CD4-positive, alpha-beta T cell (primary cell): ENCODE data around the gene NRXN3. TPM values are rescaled to one million over a fixed set of nuclear protein-coding genes. Genes with fewer than 3 reads are reported as not detected.

Experiments used
- ATAC-seq: fragments of 200-7000 bp; cut with Tn5 transposase; one replicate; pipeline ENCODE4 v1.10.0; 2022; ENCODE audit warnings: mild to moderate bottlenecking; ENCODE audit not compliant: poor library complexity
- CTCF ChIA-PET: fragments of 350-600 bp; sonication (Branson Sonifier 250); formaldehyde crosslinking; loops from one replicate; lab custom pipeline; 2021; ENCODE audit warnings: antibody characterized with exemption, inconsistent platforms; lab: Charles Lee
- POLR2A ChIA-PET: fragments of 350-600 bp; sonication (Branson Sonifier 250); formaldehyde crosslinking; loops from one replicate; lab custom pipeline; 2021; ENCODE audit warnings: antibody characterized with exemption, inconsistent platforms; lab: Charles Lee
- DNase-seq, 14 experiments: peaks; one replicate each; pipeline ENCODE4 v3.0.0-alpha.2; 2013 to 2020; ENCODE audit warnings: mixed read lengths in 2 of 14
- H3K27ac ChIP-seq, 2 donors: one replicate each; pipeline versions ENCODE4 v1.5.1 to v1.7.0; 2013; ENCODE audit warnings: low read length in 2 of 2, low read depth in 1 of 2, mild to moderate bottlenecking in 1 of 2
- H3K27me3 ChIP-seq, 2 experiments: 1 replicate in 1 of 2; 2 replicates in 1 of 2; pipeline versions ENCODE4 v1.6.1 to v1.7.0; 2013; ENCODE audit warnings: low read length in 2 of 2, control low read depth in 1 of 2, mild to moderate bottlenecking in 1 of 2, moderate library complexity in 1 of 2; ENCODE audit not compliant: insufficient read depth in 2 of 2, control insufficient read depth in 1 of 2
- H3K36me3 ChIP-seq: one replicate; pipeline ENCODE4 v1.6.1; 2013; ENCODE audit warnings: low read length, control low read depth; ENCODE audit not compliant: insufficient read depth
- H3K4me1 ChIP-seq: one replicate; pipeline ENCODE4 v1.6.1; 2013; ENCODE audit warnings: low read length, control low read depth; ENCODE audit not compliant: insufficient read depth
- H3K4me3 ChIP-seq: one replicate; pipeline ENCODE4 v1.5.1; 2013; ENCODE audit warnings: mild to moderate bottlenecking, low read length, moderate library complexity
- H3K9me3 ChIP-seq, 2 experiments: 1 replicate in 1 of 2; 2 replicates in 1 of 2; pipeline versions ENCODE4 v1.6.1 to v1.7.0; 2013; ENCODE audit warnings: low read length in 2 of 2, mild to moderate bottlenecking in 2 of 2, control low read depth in 1 of 2, moderate library complexity in 1 of 2; ENCODE audit not compliant: control insufficient read depth in 1 of 2, insufficient read depth in 1 of 2
- H3K27ac Mint-ChIP-seq: one replicate; pipeline ENCODE4 v1.8.0; 2020; ENCODE audit warnings: mixed read lengths
- H3K27me3 Mint-ChIP-seq: one replicate; pipeline ENCODE4 v1.8.0; 2021; ENCODE audit warnings: mixed read lengths
- H3K36me3 Mint-ChIP-seq: one replicate; pipeline ENCODE4 v1.8.0; 2021; ENCODE audit warnings: low read depth, mixed read lengths
- H3K4me1 Mint-ChIP-seq: one replicate; pipeline ENCODE4 v1.8.0; 2021; ENCODE audit warnings: low read depth, mixed read lengths
- H3K4me3 Mint-ChIP-seq: one replicate; pipeline ENCODE4 v1.8.0; 2020; ENCODE audit warnings: mild to moderate bottlenecking, mixed read lengths
- H3K9me3 Mint-ChIP-seq: one replicate; pipeline ENCODE4 v1.8.0; 2020; ENCODE audit warnings: mixed read lengths
- intact Hi-C, 2 experiments: fragments of 100-400 bp; cut with DNase I in 1 of 2; cut with micrococcal nuclease in 1 of 2; formaldehyde crosslinking; loops; one replicate each; pipeline versions ENCODE4 v1.15.1 to v1.9.0; 2023 to 2025; cut with DNase I, micrococcal nuclease
- total RNA-seq, 174 experiments: library from RNA in 2 of 174; stranded (reverse) in 2 of 174; gene quantifications; one replicate each; pipeline ENCODE4 v1.2.3 and lab custom pipeline; 2021 to 2026
- TF ChIP-seq, protein P1 (sequence below): fragments of 200-600 bp; IDR thresholded peaks from one replicate; pipeline ENCODE4 v1.8.0; 2022; ENCODE audit warnings: antibody characterized with exemption, mild to moderate bottlenecking

The NRXN3 gene
- total RNA-seq, 2 experiments from 2014 or later: not detected

- TF ChIP-seq, protein P1, sequence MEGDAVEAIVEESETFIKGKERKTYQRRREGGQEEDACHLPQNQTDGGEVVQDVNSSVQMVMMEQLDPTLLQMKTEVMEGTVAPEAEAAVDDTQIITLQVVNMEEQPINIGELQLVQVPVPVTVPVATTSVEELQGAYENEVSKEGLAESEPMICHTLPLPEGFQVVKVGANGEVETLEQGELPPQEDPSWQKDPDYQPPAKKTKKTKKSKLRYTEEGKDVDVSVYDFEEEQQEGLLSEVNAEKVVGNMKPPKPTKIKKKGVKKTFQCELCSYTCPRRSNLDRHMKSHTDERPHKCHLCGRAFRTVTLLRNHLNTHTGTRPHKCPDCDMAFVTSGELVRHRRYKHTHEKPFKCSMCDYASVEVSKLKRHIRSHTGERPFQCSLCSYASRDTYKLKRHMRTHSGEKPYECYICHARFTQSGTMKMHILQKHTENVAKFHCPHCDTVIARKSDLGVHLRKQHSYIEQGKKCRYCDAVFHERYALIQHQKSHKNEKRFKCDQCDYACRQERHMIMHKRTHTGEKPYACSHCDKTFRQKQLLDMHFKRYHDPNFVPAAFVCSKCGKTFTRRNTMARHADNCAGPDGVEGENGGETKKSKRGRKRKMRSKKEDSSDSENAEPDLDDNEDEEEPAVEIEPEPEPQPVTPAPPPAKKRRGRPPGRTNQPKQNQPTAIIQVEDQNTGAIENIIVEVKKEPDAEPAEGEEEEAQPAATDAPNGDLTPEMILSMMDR: no peak
- POLR2A ChIA-PET: no interaction called here
These were observed 411.1 kb downstream of the NRXN3 start for GRCh38 chr14:78581229-78581628.

DNA sequence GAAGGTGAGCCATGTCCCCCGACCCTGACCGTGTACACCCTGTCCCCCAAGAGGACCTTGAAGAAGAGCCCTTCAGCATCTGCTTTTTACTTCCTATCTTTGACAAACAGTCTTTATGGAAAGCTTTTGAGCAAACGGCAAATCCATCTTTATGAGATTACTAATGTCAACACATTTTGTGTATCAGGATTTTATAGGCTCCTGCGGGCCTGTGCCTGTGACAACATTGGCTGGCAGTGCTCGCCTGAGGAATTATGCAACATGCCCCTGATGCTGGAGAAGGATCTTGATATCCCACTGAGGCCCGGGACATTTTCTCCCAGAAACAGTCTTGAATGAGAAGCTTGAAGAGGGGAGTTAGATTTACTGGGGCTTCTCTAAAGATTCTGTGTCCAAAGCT, 416.5 kb downstream of the NRXN3 start:
- DNase-seq: no peak
- intact Hi-C loops: no loop called here
- ChIA-PET CTCF (no interaction called here), POLR2A (no interaction called here)
- Mint-ChIP-seq H3K4me1 (no peaks in the 10 kb centered on the region), H3K27ac (no peak overlapping the region), H3K36me3 (no peaks in the 10 kb centered on the region), H3K27me3 (peaks cover 8% of the 10 kb centered on the region), H3K4me3 (no peak overlapping the region), H3K9me3 (no peaks in the 10 kb centered on the region)
- Histone ChIP-seq H3K27me3 (peaks cover 0 to 3% of the 10 kb centered on the region in 2 experiments), H3K36me3 (no peaks in the 10 kb centered on the region), H3K4me1 (no peaks in the 10 kb centered on the region), H3K27ac (no peak overlapping the region), H3K4me3 (no peak overlapping the region), H3K9me3 (no peaks in the 10 kb centered on the region)
- TF ChIP-seq, protein P1: no peak
- no peak for ATAC-seq

More at GRCh38 chr14:78581229-78581628, 411.1 kb downstream of the NRXN3 start:
- no peak for DNase-seq
- ATAC-seq: no peak
- H3K4me3 ChIP-seq: no peak overlapping the region
- H3K36me3 Mint-ChIP-seq: no peaks in the 10 kb centered on the region
- no peaks in the 10 kb centered on the region for H3K4me1 ChIP-seq
- H3K4me1 Mint-ChIP-seq: no peaks in the 10 kb centered on the region
- H3K27me3 Mint-ChIP-seq: peaks cover 8% of the 10 kb centered on the region
- H3K9me3 Mint-ChIP-seq: no peaks in the 10 kb centered on the region
- peaks cover 0 to 3% of the 10 kb centered on the region in 2 experiments for H3K27me3 ChIP-seq
- CTCF ChIA-PET: no interaction called here
- intact Hi-C loops: no loop called here
- no peaks in the 10 kb centered on the region for H3K9me3 ChIP-seq
- no peak overlapping the region for H3K27ac Mint-ChIP-seq
- no peaks in the 10 kb centered on the region for H3K36me3 ChIP-seq
- H3K4me3 Mint-ChIP-seq: no peak overlapping the region
- H3K27ac ChIP-seq: no peak overlapping the region

DNA sequence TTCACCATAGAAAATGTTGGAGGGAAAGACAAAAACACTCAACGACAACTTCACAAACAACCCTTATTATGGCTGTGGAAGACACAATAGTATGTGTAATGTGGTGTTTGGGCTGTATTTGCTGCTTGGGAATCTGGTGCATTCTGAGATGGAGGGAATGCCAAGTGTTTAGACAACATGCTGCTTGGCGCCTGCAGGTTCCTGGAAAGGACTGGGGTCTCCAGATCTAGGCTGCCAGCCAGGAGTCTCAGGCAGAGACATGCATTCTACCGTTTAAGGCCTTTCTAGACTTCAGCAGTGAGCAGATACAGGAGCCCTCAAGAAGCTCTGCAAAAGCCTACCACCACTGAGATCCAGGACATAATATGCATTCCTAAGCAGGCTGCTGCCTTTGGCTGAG, 418.7 kb downstream of the NRXN3 start:
- Mint-ChIP-seq H3K27me3 (peaks cover 5% of the 10 kb centered on the region), H3K4me3 (no peak overlapping the region), H3K27ac (no peak overlapping the region), H3K9me3 (no peaks in the 10 kb centered on the region), H3K36me3 (no peaks in the 10 kb centered on the region), H3K4me1 (no peaks in the 10 kb centered on the region)
- H3K27me3 ChIP-seq: no peaks in the 10 kb centered on the region
- no peak overlapping the region for H3K4me3 ChIP-seq
- TF ChIP-seq, protein P1: no peak
- ChIA-PET CTCF (no interaction called here), POLR2A (no interaction called here)
- intact Hi-C loops: no loop called here
- ATAC-seq (no peak), DNase-seq (no peak)
- H3K27ac ChIP-seq: no peak overlapping the region
- H3K4me1 ChIP-seq: no peaks in the 10 kb centered on the region
- H3K36me3 ChIP-seq: no peaks in the 10 kb centered on the region
- peaks cover 0 to 2% of the 10 kb centered on the region in 2 experiments for H3K9me3 ChIP-seq
